GM23338 (cell line): ENCODE measurements around the gene NKD1. TPM values are rescaled to one million over a fixed set of nuclear protein-coding genes. Genes with fewer than 3 reads are reported as not detected.

Experiments
- ATAC-seq: fragments of 200-7000 bp; cut with Tn5 transposase; 3 replicates; pipeline ENCODE4 v1.9.1; 2020
- DNase-seq: peaks from one replicate; pipeline ENCODE4 v3.0.0-alpha.2; 2015; ENCODE audit warnings: low spot score
- H2AFZ ChIP-seq: fragments of 200-600 bp; sonication (generic); 2 replicates; pipeline ENCODE4 v1.8.0; 2016; ENCODE audit warnings: antibody characterized with exemption, mild to moderate bottlenecking, moderate library complexity
- H3F3A ChIP-seq: fragments of 200-600 bp; sonication (generic); replicated peaks from 2 replicates; pipeline ENCODE4 v1.8.0; 2017; ENCODE audit warnings: antibody characterized with exemption, mixed run types, low read depth
- H3K27ac ChIP-seq: fragments of 200-600 bp; sonication (generic); 2 replicates; pipeline ENCODE4 v1.6.1; 2016; ENCODE audit warnings: low read depth
- H3K27me3 ChIP-seq: fragments of 200-600 bp; sonication (generic); 2 replicates; pipeline ENCODE4 v1.8.0; 2016; ENCODE audit warnings: mild to moderate bottlenecking, mixed run types, moderate library complexity; ENCODE audit not compliant: insufficient read depth
- H3K36me3 ChIP-seq: fragments of 200-600 bp; sonication (generic); 2 replicates; pipeline ENCODE4 v1.8.0; 2016; ENCODE audit warnings: mild to moderate bottlenecking; ENCODE audit not compliant: insufficient read depth
- H3K4me1 ChIP-seq: fragments of 200-600 bp; sonication (generic); 2 replicates; pipeline ENCODE4 v1.8.0; 2016; ENCODE audit warnings: mild to moderate bottlenecking, moderate library complexity; ENCODE audit not compliant: insufficient read depth
- H3K4me2 ChIP-seq: fragments of 200-600 bp; sonication (generic); 2 replicates; pipeline ENCODE4 v1.7.1; 2017; ENCODE audit warnings: mixed run types
- H3K4me3 ChIP-seq: fragments of 200-600 bp; sonication (generic); 2 replicates; pipeline ENCODE4 v1.6.1; 2016; ENCODE audit warnings: mixed run types
- H3K79me2 ChIP-seq: fragments of 200-600 bp; sonication (generic); replicated peaks from 2 replicates; pipeline ENCODE4 v1.8.0; 2017; ENCODE audit warnings: mild to moderate bottlenecking; ENCODE audit not compliant: insufficient read depth
- H3K9me2 ChIP-seq: fragments of 200-600 bp; sonication (generic); 2 replicates; pipeline ENCODE4 v1.8.0; 2017; ENCODE audit not compliant: insufficient read depth
- H4K20me1 ChIP-seq: fragments of 200-600 bp; sonication (generic); replicated peaks from 2 replicates; pipeline ENCODE4 v1.8.0; 2017; ENCODE audit warnings: mild to moderate bottlenecking; ENCODE audit not compliant: insufficient read depth
- H3K27ac Mint-ChIP-seq: 2 replicates; pipeline ENCODE4 v1.8.0; 2020; ENCODE audit warnings: inconsistent platforms, mild to moderate bottlenecking, moderate library complexity, mixed read lengths
- H3K27me3 Mint-ChIP-seq: 3 replicates; pipeline ENCODE4 v1.8.0; 2022; ENCODE audit warnings: low read depth, mild to moderate bottlenecking, moderate library complexity, mixed read lengths, inconsistent platforms; ENCODE audit not compliant: insufficient read depth, poor library complexity
- H3K36me3 Mint-ChIP-seq: 3 replicates; pipeline ENCODE4 v1.8.0; 2021; ENCODE audit warnings: low read depth, mild to moderate bottlenecking, inconsistent platforms, moderate library complexity, mixed read lengths
- H3K4me1 Mint-ChIP-seq: 3 replicates; pipeline ENCODE4 v1.8.0; 2020; ENCODE audit warnings: mild to moderate bottlenecking, inconsistent platforms, mixed read lengths
- H3K4me3 Mint-ChIP-seq: 3 replicates; pipeline ENCODE4 v1.8.0; 2021; ENCODE audit warnings: moderate library complexity, mild to moderate bottlenecking, inconsistent platforms, mixed read lengths
- H3K9me3 Mint-ChIP-seq: 3 replicates; pipeline ENCODE4 v1.8.0; 2020; ENCODE audit warnings: moderate library complexity, mild to moderate bottlenecking, inconsistent platforms, mixed read lengths
- CREB1 ChIP-seq: fragments of 250-450 bp; sonication (Bioruptor Pico); IDR thresholded peaks from 2 replicates; pipeline ENCODE4 v1.5.0; 2020; ENCODE audit warnings: low read depth, mild to moderate bottlenecking, moderate library complexity
- CTCF ChIP-seq, 2 experiments: fragments of 200-600 bp in 1 of 2; sonication (generic) in 1 of 2; conservative IDR thresholded peaks; 2 replicates each; pipeline versions ENCODE4 v1.5.1 to v1.6.1; 2016 to 2017; ENCODE audit warnings: antibody characterized with exemption in 2 of 2, low read depth in 2 of 2, mild to moderate bottlenecking in 2 of 2, moderate library complexity in 1 of 2
- POLR2AphosphoS5 ChIP-seq: IDR thresholded peaks from 2 replicates; pipeline ENCODE4 v1.6.1; 2016; ENCODE audit warnings: antibody characterized with exemption, low read depth
- ZNF114 ChIP-seq: fragments of 250-450 bp; sonication (Bioruptor Pico); IDR thresholded peaks from 2 replicates; pipeline ENCODE4 v1.5.0; 2020; ENCODE audit warnings: mild to moderate bottlenecking, moderate library complexity
- polyA plus RNA-seq: library from polyadenylated mRNA; unstranded; fragments of >200 nt; fragmentation: Nextera tagmentation; extraction: Ambion mirVana; gene quantifications from 2 replicates; pipeline ENCODE4 v1.2.1, GENCODE V29; 2016
- total RNA-seq: library from RNA; depleted of rRNA; stranded (reverse); fragments of >200 nt; shearing (Covaris generic); gene quantifications from 2 replicates; pipeline ENCODE4 v1.2.3, GENCODE V29; 2014

The NKD1 gene
- total and polyA plus RNA-seq, 2 experiments from 2014 or later: 2.1 to 2.3 TPM

GRCh38 chr16:50671644-50672260, 123.6 kb downstream of the NKD1 start:
- H2AFZ ChIP-seq: no peak overlapping the region
- H3K79me2 ChIP-seq: no peaks in the 10 kb centered on the region
- no peak overlapping the region for H3K4me3 Mint-ChIP-seq
- DNase-seq (peak; percentile 64), ATAC-seq (no peak; the same call in 2 of the 3 replicates)
- no peak overlapping the region for H3K4me2 ChIP-seq
- no peak for TF ChIP-seq CREB1 (CRISPR knock-in tag)
- no peak for TF ChIP-seq POLR2AphosphoS5
- peak; percentile 83 to 89 for TF ChIP-seq CTCF (conservative IDR thresholded peaks at IDR 0.05; ENCODE audit: low read depth in 2 of 2)
- peaks cover 22% of the 10 kb centered on the region for H3K36me3 Mint-ChIP-seq
- H3K4me3 ChIP-seq: no peak overlapping the region
- peaks cover 8% of the 10 kb centered on the region for H3K27me3 Mint-ChIP-seq
- H3K9me3 Mint-ChIP-seq: peaks cover 30% of the 10 kb centered on the region
- H3K9me2 ChIP-seq: no peaks in the 10 kb centered on the region
- H3K27me3 ChIP-seq: peaks cover 5% of the 10 kb centered on the region; the same call in 1 of the 2 replicates
- no peaks in the 10 kb centered on the region for H4K20me1 ChIP-seq
- H3K4me1 ChIP-seq: no peaks in the 10 kb centered on the region
- H3K36me3 ChIP-seq: no peaks in the 10 kb centered on the region
- no peak overlapping the region for H3K27ac ChIP-seq
- H3K4me1 Mint-ChIP-seq: peaks cover 7% of the 10 kb centered on the region
- H3F3A ChIP-seq: no peaks in the 10 kb centered on the region
- no peak overlapping the region for H3K27ac Mint-ChIP-seq

GRCh38 chr16:50673496-50674275, 125.5 kb downstream of the NKD1 start:
- Mint-ChIP-seq H3K4me1 (no peaks in the 10 kb centered on the region; the same call in 2 of the 3 replicates), H3K27me3 (peaks cover 11% of the 10 kb centered on the region), H3K9me3 (peaks cover 30% of the 10 kb centered on the region), H3K36me3 (peaks cover 22% of the 10 kb centered on the region), H3K4me3 (no peak overlapping the region), H3K27ac (no peak overlapping the region)
- Histone ChIP-seq H4K20me1 (no peaks in the 10 kb centered on the region), H3K9me2 (no peaks in the 10 kb centered on the region), H3K27ac (no peak overlapping the region), H3F3A (no peaks in the 10 kb centered on the region), H2AFZ (peak overlapping the region; percentile 14; the same call in 1 of the 2 replicates), H3K4me2 (no peak overlapping the region), H3K36me3 (no peaks in the 10 kb centered on the region), H3K79me2 (no peaks in the 10 kb centered on the region), H3K4me1 (no peaks in the 10 kb centered on the region), H3K27me3 (peaks cover 5% of the 10 kb centered on the region; the same call in 1 of the 2 replicates), H3K4me3 (no peak overlapping the region)
- DNase-seq (peak; percentile 79), ATAC-seq (peak; percentile 83)
- TF ChIP-seq ZNF114 (CRISPR knock-in tag) (no peak), POLR2AphosphoS5 (no peak), CTCF (conservative IDR thresholded peaks at IDR 0.05; ENCODE audit: low read depth in 2 of 2) (peak in 1 of 2 experiments; percentile 28; a peak in 2 of 4 replicates)
